Motor neuron (in vitro differentiated cells): ENCODE results near the gene CACNA1H. TPM values are rescaled to one million over a fixed set of nuclear protein-coding genes. Genes with fewer than 3 reads are reported as not detected.

ENCODE experiments used
- ATAC-seq, 8 experiments: fragments of 200-7000 bp; cut with Tn5 transposase; replicated peaks in 6 of 8; 2 replicates each; pipeline ENCODE4 v1.8.0; 2021; ENCODE audit warnings: mild to moderate bottlenecking in 8 of 8, moderate library complexity in 8 of 8
- H3K27ac ChIP-seq, 2 donors: fragments of 250-450 bp; sonication (Bioruptor Pico); 2 replicates each; pipeline ENCODE4 v1.9.0; 2021; ENCODE audit warnings: antibody characterized with exemption in 2 of 2, mild to moderate bottlenecking in 2 of 2, moderate library complexity in 1 of 2
- H3K4me1 ChIP-seq, 2 donors: fragments of 250-450 bp; sonication (Bioruptor Pico); replicated peaks in 1 of 2; 2 replicates each; pipeline ENCODE4 v1.6.1; 2021; ENCODE audit warnings: antibody characterized with exemption in 2 of 2, mild to moderate bottlenecking in 2 of 2, moderate library complexity in 1 of 2
- H3K4me3 ChIP-seq, 5 donors: fragments of 250-450 bp; sonication (Bioruptor Pico); 2 replicates each; pipeline ENCODE4 v1.9.0; 2021; ENCODE audit warnings: antibody characterized with exemption in 5 of 5, mild to moderate bottlenecking in 5 of 5, moderate library complexity in 4 of 5
- WGBS, 10 experiments: fragments of 450-650 bp; shearing (Covaris generic); methylation state at CpG; one replicate each; pipeline ENCODE4 v1.0.0; 2022; 5-methylcytosine and 5-hydroxymethylcytosine counted together
- in situ Hi-C, 9 experiments: fragments of 400-800 bp; cut with MboI; loops; one replicate each; pipeline ENCODE4 v1.15.0; 2021; ENCODE audit warnings: low sequenced_read_pairs in 9 of 9, low pct_unique_long_range_greater_than_20kb in 2 of 9; ENCODE audit not compliant: unreplicated experiment in 9 of 9
- total RNA-seq, 8 experiments: library from RNA; unstranded; fragments of 300-600 nt; gene quantifications; 2 replicates each; pipeline versions ENCODE4 v1.2.3 to v1.2.4, GENCODE V29; 2022

Gene CACNA1H
- total RNA-seq, 8 experiments from 2014 or later = 0.36 to 30.6 (median 20.9) TPM; not detected in 1

DNA sequence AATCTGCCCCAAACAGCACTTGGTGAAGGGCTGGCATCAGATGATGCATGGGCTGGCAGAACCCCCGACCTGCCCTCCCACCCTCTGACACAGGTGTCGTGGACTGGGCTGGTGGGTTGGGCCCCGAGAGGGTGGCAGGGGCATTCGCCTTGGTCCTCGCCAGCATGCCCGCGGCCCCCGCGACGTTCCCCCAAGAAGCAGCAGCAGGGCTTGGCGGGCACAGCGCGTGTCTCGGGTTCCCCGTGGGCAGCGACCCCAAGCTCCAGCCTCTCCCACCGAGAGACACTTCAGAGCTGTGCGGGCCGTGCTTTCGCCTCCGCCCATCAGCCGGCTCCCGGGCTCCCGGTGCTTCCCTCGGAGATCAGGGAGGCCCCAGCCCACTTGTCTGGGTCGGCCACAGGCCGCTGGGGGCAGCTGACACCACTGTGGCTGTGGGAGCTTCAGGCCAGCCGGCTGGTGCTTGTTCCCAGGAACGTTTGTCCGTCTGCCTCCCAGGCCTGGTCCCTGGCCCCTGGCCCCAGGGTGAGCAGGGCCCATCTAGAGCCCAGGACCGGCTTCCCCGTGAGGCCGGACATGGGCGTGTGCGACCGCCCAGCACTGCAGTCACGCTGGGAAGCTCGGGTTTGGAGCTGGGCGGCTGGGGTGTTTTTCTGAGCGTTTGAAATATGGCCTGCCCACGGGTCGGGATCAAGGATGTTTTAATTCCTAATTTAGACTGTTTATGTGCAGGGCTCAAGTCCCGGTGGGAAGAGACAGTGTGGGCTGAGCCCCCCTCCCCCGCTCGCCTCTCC, 16.6 kb downstream of the CACNA1H start:
- no peak overlapping the region for H3K4me3 ChIP-seq
- ATAC-seq = peak in 5 of 8 experiments; percentile 26 to 58 (median 36)
- peaks cover 41 to 50% of the 10 kb centered on the region in 2 donors for H3K4me1 ChIP-seq
- in situ Hi-C loops = no loop called here
- 80 to 83% methylated on average over 2 to 7 of the region's 45 CpGs; no CpG with 5 or more reads in 8 of the 10 experiments for whole genome bisulfite sequencing, 10 experiments
- H3K27ac ChIP-seq = peak overlapping the region; percentile 48 to 53

DNA sequence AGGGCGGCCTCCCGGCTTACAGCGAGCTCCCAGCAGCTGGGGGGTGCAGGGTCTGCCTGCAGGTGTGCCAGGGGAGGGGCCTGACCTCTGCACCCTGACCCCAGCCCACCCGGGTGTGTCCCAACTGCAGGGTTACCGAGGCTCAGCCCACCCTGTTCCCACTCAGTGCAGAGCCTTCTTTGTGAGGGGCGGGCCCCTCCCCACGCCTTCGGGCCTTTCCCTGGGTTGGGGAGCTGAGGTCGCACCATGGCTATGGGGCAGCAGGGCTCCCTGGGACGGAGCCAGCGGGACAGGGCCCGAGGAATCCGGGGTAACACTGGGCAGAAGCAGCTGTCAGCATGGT, 17.1 kb downstream of the CACNA1H start:
- WGBS, 10 experiments = 90% methylated on average over 2 of the region's 13 CpGs; no CpG with 5 or more reads in 9 of the 10 experiments
- in situ Hi-C loops = no loop called here
- ATAC-seq = no peak
- Histone ChIP-seq H3K4me1 (peaks cover 41 to 51% of the 10 kb centered on the region in 2 donors), H3K4me3 (no peak overlapping the region), H3K27ac (peak overlapping the region in 1 of 2 donors; percentile 48)

DNA sequence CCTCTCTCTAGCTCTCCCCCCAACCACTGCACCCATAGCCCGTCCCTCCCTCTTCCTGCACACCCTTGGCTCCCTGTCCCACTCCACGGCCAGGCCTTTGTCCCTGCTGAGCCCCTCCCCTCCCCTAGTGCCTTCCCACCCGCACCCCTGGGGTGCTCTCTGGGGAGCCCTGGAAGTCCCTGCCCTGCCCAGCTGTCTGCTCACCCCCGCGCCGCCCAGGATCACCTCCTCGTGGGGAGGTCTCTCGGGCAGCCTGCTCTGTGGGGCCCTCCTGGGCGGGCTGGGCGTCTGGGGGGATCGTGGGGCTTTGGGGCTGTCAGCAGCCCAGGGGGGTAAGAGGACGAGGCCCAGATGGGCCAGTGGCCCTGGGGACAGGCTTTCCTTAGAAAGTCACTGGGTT, 18.1 kb downstream of the CACNA1H start:
- in situ Hi-C loops = no loop called here
- no CpG with 5 or more reads among the region's 12 CpGs for WGBS, 10 experiments

DNA sequence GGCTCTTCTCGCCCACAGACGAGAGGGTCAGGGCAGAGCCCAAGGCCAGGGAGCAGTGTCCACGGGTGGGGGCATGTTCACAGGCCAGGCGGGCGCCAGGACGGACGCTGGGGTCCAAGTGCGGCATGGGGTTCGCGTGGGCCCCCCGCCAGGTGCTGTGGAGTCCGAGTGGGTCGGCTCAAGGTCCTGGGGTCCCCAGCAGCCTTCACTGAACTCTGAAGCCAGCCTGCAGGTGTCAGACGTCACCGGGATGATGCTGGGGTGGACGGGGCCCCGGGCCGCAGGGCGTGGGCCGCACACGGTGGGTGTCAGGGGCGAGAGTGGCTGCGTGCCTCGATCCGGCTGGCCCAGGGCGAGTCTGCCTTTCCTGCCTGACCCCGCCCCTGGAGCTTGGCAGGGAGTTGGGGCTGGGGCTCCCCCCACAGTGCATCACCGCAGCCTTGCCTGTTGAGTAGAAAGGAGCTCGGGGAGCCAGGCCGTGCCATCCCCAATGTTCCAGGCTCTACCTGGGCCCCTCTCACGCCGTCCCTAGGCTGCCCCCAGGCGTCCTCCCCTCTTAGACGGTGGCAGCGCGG, 19.0 kb downstream of the CACNA1H start:
- no peak for ATAC-seq
- Histone ChIP-seq H3K4me3 (no peak overlapping the region), H3K4me1 (peaks cover 41 to 60% of the 10 kb centered on the region in 2 donors), H3K27ac (no peak overlapping the region)
- WGBS, 10 experiments = 60 to 100% (median 89%) methylated on average over 3 to 9 of the region's 36 CpGs; no CpG with 5 or more reads in 6 of the 10 experiments
- in situ Hi-C loops = no loop called here

More for the DNA sequence above, 18.1 kb downstream of the CACNA1H start:
- H3K4me1 ChIP-seq = peaks cover 41 to 55% of the 10 kb centered on the region in 2 donors
- no peak for ATAC-seq
- H3K4me3 ChIP-seq = no peak overlapping the region
- no peak overlapping the region for H3K27ac ChIP-seq

DNA sequence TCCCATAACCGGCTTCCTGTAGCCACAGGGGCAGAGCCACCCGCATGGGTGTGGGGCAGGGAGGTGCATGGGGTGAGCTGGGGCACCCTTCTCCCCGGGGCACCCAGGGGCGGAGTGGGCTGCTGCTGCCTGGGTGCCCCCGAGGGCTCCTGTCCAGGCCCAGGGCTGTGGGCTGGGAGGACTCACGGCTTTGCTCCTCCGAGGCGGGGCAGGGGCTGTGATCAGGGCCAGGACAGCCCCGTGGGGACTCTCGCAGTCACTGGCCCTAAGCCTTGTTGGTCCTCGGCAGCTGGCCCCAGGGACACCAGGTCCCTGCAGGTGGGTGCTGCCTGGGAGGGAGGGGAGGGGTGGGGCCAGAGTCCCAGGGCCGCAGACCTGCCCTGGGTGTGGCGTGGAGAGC, 19.7 kb downstream of the CACNA1H start:
- no CpG with 5 or more reads among the region's 13 CpGs for WGBS, 10 experiments

GRCh38 chr16:1173788-1174451, 21.0 kb downstream of the CACNA1H start:
- H3K27ac ChIP-seq = no peak overlapping the region
- no peak overlapping the region for H3K4me3 ChIP-seq
- no peak for ATAC-seq
- H3K4me1 ChIP-seq = peaks cover 21 to 45% of the 10 kb centered on the region in 2 donors
- WGBS, 10 experiments = 20 to 100% (median 91%) methylated on average over 1 to 9 of the region's 14 CpGs; no CpG with 5 or more reads in 4 of the 10 experiments
- in situ Hi-C loops = no loop called here

More for the DNA sequence above, 19.7 kb downstream of the CACNA1H start:
- in situ Hi-C loops = no loop called here
- Histone ChIP-seq H3K4me3 (no peak overlapping the region), H3K4me1 (peaks cover 34 to 57% of the 10 kb centered on the region in 2 donors), H3K27ac (no peak overlapping the region)
- no peak for ATAC-seq

DNA sequence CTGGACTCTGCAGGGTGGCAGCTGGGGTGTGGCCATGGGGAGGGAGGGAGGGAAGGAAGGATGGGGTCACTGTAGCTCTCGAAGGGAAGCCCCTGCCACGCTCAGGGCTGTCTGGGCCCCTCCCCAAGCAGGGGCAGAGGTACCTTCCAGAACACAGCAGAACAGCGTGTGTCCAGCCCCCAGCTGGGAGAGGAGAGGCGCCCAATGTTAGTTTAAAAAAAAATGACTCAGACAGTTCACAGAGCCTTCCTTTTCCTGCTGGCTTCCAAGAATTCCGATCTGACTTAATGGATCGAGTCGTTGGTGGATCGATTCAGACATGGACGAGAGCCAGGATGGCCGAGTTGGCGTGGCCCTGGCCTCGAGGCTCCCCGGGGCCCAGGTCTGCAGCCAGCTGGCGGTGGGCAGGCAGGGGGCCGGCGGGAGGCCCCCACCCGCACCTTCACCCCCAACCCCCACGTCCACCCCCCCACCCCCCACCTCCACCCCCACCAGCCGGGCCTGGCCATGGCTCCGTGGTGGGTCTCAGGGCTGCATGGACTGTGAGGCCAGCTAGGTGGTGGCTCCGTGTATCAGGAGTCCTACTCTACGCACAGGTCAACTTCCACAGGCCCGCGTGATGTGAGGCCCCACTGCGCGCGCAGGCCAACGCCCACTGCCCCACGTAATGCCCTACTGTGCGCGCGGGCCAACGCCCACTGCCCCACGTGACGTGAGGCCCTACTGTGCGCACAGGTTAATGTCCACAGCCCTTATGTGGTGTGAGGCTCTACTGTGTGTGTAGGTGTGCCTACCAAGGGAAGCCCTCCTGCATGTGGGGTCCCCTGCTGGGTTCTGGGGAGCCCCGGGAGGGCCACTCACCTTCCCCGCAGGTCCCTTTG, 21.8 kb downstream of the CACNA1H start:
- Histone ChIP-seq H3K27ac (no peak overlapping the region), H3K4me3 (no peak overlapping the region), H3K4me1 (peaks cover 13 to 37% of the 10 kb centered on the region in 2 donors)
- WGBS, 10 experiments = 88 to 100% (median 88%) methylated on average over 1 to 7 of the region's 38 CpGs; no CpG with 5 or more reads in 7 of the 10 experiments
- in situ Hi-C loops = no loop called here
- ATAC-seq = peak in 1 of 8 experiments; percentile 5

GRCh38 chr16:1175566-1176279, 22.8 kb downstream of the CACNA1H start:
- Histone ChIP-seq H3K27ac (no peak overlapping the region), H3K4me1 (peaks cover 11 to 35% of the 10 kb centered on the region in 2 donors)
- 47 to 100% (median 80%) methylated on average over 1 to 6 of the region's 29 CpGs; no CpG with 5 or more reads in 5 of the 10 experiments for WGBS, 10 experiments

DNA sequence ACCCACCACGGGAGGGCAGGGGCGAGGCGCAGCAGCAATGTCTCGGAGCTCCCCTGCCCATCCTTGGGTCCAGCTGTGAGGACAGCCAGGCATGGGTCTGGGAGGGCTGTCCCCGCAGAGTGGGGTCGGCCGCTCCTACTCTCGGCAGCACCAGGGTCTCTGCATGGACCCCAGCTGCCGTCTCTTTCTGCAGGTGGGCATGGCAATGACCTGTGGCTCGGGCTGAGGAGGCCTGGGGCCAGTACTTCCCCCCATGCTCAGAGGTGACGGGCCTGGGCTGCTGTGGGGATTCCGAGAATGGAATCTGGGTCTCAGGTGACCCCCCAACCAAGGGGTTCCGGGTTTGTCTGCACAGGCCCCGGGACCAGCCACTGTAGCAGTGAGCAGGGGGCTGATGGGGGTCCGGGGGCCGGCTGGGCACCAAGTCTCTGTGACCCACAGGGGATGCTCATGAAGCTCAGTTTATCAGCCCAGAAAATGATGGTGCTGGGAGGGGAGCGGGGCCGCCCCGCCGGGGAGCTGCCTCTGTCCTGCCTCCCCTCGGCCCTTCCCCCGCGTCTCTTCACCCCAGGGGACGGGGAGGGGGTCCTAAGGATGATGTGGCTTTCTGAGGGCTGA, 23.5 kb downstream of the CACNA1H start:
- Histone ChIP-seq H3K4me1 (peaks cover 13 to 37% of the 10 kb centered on the region in 2 donors), H3K27ac (no peak overlapping the region), H3K4me3 (no peak overlapping the region)
- in situ Hi-C loops = no loop called here
- 80 to 81% methylated on average over 1 to 3 of the region's 24 CpGs; no CpG with 5 or more reads in 8 of the 10 experiments for WGBS, 10 experiments
- ATAC-seq = no peak

More at GRCh38 chr16:1175566-1176279, 22.8 kb downstream of the CACNA1H start:
- H3K4me3 ChIP-seq = no peak overlapping the region
- ATAC-seq = peak in 1 of 8 experiments; percentile 12
- in situ Hi-C loops = no loop called here

DNA sequence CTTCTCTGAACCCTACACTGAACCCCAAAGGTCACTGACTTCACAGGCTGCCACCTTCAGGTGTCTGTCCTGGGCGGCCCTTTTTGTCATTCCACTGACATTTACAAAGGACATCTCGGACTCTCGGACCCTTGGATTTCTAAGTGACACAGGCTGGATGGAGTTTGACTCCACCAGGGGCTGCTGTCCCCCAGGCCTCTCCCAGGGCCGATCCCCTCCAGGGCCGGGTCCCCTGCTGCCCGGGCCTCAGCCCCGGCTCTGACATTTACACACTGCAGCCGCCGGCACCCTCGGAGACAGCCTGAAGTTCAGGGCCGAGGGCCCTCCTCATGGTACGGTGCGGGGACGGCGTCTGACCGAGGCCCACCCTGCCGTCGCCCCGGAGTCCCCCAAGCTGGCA, 24.1 kb downstream of the CACNA1H start:
- Histone ChIP-seq H3K4me3 (no peak overlapping the region), H3K27ac (no peak overlapping the region), H3K4me1 (peaks cover 20 to 43% of the 10 kb centered on the region in 2 donors)
- no peak for ATAC-seq
- in situ Hi-C loops = no loop called here
- WGBS, 10 experiments = 100% methylated on average over 3 of the region's 19 CpGs; no CpG with 5 or more reads in 9 of the 10 experiments

- no peak overlapping the region for H3K27ac ChIP-seq
- in situ Hi-C loops = no loop called here
- peaks cover 27 to 50% of the 10 kb centered on the region in 2 donors for H3K4me1 ChIP-seq
- no peak overlapping the region for H3K4me3 ChIP-seq
- no peak for ATAC-seq
- no CpG with 5 or more reads among the region's 13 CpGs for WGBS, 10 experiments
Measured at GRCh38 chr16:1177750-1178149, 24.8 kb downstream of the CACNA1H start.
